GDM1 (cell line): ENCODE results near the gene EOLA2.
"Not testable (repeated sequence)": the region's sequence is repeated elsewhere in the genome, so short reads cannot be mapped to it uniquely, and the experiment has no call there.

Experiments
- DNase-seq: peaks from one replicate; lab custom pipeline; 2025; lab: John Stamatoyannopoulos, UW

EOLA2 gene

DNA sequence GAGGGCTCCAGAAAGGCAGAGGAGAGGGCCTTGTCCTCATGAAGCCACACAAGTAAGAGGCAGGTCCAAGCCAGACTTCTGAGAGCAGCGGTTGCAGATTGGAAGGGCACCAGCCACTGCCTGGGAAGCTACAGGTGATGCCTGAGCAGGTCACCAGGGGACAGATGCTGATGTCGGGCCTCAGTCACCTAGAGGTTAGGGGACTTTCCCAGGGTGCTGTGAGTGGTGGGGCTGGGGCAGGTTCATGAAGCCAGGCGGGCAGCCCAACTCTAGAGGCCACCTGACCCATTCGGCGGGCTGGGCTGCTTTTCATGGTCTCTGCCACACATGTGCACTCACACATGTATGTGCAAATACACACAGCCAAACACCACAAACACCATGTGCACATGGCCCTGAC lies 5.3 kb downstream of the EOLA2 start:
- not testable (repeated sequence) for DNase-seq

DNA sequence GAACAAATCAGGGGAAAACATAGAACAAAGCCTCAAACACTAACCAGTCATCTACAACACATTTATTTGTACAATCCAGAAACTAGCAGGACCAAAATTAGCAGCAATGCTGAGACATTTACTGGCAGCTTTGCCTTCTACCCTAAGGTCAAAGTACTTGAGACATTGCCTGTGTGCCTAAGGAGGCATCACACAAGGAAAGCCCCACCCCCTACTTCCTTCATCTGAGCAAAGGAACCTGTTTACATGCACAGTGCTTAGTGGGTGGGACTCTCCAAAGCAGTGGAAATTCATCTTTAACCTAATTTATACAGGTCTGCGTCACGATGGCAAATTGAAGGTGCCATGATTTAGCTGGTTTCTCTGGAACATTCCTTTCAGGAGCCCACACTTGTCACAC lies 6.1 kb downstream of the EOLA2 start:
- not testable (repeated sequence) for DNase-seq

DNA sequence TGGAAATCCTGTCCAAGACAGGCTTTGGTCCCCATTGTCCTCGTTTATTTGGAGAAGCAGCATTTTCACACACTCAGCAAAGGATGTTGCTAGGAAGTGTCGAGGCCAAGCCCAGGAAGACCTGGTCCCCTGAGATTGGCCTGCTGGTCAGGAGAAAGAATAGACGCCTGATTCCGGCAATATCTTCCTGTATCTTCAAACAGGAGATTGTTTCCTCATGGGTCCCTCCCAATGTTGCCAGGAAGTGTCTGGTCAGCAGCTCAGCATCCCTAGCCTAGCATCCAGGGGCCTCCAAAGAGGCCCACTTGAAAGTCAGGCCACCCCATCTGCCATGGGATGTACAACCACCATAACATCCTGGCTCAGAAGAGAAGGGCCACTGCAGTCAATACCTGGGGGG lies 6.9 kb downstream of the EOLA2 start:
- not testable (repeated sequence) for DNase-seq

DNA sequence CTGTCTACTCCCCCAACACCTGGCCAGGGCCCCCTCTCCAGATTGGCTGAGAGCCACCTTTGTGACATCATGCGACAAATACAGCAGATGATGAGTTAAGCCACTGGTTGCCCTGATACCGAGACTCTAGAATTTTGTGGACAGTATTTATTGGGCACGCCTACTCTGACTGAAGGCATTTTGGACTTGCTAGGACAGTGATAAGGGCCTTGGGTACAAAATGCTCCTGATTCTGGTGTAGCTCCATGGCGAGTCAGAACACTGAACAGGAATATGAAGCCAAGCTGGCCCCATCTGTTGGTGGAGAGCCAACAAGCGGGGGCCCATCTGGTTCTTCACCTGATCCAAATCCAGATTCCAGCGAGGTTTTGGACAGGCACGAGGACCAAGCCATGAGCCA lies 8.9 kb downstream of the EOLA2 start, which contains the start of gene HSFX4:
Gene HSFX4, plus strand, starts transcription at position 174 of the 400 bp plus-strand sequence. Its CDS starts 72 bp downstream, at position 246.
- DNase-seq, result not testable (repeated sequence)

DNA sequence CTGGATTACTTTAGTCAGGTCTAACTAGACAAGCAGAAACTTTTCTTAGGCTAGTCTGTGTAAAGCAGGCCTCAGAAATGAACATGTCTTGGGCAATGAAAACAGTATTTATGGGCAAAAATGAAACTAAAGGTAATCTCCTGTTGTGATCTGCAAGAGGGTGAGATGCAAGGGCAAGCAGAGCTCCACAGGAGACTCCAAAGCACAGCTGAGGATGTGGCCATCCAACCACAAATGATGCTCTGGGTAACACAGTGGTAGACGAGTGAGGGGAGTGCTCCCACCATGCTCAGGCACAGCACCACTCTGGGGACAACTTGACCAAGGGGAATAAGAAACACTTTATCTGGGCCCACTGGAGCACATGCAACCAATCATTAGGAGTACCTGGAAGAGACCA lies 9.7 kb downstream of the EOLA2 start:
- DNase-seq, result not testable (repeated sequence)

DNA sequence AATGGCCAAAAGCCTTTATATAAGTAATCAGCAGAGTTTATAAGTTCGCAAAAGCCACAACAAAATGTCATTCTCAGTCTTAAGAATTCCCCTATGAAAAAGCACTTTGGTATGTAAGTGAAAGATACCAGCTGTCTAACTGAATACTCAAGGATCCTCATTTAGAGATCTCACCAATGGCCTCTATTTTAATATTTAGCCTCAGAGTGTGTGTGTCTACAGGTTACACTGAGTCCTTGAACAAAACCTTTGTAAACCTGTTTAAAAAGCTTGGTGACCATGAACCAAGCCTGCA lies 10.4 kb downstream of the EOLA2 start:
- not testable (repeated sequence) for DNase-seq

DNA sequence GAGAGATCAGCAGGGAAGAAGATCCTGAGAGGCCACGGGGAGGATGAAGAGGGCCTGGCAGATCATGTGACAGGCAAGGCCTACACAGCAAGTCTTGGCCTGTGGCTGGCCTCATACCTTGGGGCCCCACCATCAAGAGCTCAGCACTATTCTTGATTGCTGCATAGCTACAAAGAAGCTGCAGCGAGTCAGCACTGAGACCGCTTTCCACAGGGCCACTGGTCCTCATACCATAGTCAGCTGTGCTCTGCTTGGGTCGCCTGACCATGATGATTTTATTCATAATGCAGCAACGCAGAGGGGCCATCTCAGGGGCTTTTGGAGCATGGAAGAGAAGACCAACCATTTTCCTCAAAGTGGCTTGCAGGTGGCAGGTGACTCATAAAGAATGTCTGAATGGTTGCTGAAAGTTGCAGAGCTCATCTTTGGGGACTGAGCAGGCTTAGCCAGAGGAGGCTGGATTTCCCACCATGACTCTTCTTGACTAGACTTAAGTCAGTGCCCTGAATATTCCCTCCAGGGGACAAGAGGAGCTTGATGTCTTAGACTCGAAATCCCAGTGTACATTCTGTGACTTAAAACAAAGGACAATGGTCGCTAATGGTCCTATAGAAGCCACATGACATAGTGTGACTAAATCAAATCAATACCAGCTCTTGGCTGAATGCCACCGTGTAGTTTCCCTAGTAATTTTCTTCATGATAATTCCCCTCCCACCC lies 10.9 kb downstream of the EOLA2 start:
- DNase-seq, result not testable (repeated sequence)

DNA sequence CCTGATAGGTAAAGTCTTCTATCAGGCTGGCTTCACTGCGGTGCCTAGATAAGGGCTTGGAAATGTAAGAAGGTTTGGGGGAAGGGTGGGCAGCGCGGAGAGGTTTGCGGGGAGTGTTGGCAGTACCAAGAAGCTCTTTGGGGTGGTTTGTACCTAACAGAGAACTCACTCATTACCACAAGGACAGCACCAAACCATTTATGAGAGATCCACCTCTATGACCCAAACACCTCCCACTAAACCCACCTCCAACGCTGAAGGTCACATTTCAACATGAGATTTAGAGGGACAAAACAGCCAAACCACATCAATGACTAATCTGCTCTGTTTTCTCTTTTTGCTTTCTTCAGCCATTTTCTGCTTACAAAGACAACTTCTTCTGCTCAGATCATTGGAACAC lies 13.9 kb downstream of the EOLA2 start:
- not testable (repeated sequence) for DNase-seq

DNA sequence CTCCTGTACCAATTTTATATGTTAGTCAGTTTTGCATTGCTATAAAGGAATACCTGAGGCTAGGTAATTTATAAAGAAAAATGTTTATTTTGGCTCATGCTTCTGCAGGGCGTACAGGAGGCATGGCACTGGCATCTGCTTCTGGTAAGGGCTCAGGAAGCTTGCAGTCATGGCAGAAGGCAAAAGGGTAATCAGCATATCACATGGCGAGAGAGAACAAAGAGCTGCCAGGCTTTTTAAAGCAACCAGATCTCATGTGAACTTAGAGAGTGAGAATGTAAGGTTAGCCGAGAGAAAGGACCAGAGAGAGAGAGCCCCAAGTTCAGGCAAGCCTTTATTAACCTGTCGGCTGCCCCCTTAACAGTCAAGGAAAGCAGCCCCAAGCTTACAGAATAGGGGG lies 14.5 kb downstream of the EOLA2 start:
- not testable (repeated sequence) for DNase-seq

DNA sequence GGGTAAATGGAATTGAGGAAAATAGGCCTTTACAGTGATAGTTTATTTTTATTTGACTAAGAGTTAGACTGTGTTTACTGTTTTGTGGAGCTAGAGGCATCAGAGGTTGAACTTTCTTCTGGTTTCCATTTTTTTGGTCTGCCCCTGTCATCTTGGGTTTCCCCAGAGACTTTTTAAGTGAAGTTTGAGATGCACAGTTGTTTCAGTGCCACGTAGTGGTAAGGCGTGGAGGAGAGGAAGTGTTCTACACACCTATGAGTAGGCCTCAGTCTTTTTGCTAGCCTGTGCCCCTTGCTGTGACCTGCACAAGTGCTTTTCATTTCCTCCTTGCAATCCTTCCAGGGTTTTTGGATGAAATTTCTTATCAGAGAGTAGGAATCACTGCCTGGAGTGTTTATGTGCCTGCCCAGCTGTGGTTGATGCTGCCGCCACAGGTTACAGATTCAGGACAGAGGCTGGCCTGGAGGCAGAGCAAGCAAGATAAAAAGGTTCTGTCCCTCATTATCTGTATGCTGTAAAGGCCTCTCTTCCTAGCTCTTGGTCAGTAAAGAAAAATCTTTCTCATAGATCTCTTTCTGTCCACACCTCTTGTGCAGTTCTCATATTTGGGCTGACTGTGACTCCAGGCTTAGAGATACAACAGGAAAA lies 21.4 kb downstream of the EOLA2 start:
- no peak for DNase-seq

DNA sequence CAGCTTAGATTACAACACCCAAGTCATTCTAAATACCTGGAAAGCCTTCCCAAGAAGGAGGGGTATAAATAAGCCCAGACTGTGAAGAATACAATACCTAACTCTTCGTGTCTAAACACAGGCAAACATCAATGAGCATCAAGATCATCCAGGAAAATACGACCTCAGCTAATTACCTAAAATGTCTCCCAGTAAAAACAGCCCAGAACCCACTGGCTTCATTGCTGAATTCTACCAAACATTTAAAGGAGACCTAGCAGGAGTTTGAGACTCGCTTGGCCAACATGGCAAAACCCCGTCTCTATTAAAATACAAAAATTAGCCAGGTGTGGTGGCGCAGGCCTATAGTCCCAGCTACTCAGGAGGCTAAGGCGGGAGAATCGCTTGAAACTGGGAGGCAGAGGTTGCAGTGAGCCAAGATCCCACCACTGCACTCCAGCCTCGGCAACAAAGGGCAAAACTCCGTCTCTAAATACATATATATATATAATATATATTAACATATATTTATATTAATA lies 28.1 kb downstream of the EOLA2 start:
- DNase-seq, result no peak

DNA sequence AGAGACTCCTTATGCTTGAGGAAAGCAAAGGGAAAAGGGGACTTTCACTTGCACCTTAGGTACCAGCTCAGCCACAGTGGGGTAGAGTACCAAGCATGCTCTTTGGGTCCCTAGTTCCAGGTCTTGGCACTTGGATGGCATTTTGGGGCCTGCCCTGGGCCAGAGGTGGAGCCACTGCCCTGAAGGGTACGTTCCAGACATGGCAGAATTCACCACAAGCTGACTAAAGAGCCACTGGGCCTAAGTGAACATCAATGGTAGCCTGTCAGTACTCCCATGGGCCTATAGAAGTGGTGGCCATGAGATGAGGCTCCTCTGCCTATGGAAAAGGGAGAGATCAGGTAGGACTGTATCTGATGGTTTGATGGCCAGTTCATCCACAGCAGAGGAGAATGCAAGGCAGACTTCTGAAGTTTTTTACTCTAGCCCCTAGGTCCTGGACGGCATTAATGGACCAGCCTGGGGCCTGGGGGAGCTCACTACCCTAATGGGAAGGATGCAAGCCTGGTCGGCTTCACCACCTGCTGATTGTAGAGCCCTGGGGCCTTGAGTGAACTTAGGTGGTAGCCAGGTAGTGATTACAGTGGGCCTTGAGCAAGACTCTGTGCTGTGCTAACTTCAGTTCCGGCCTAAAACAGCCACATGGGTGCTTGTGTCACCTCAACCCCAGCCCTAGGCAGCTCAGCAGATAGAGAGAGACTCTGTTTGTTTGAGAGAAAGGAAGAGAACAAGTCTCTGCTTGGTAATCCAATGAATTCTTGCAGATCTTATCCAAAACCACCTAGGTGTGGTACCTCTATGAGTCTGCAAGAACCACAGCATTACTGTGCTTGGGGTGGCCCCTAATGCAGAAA lies 28.7 kb downstream of the EOLA2 start:
- DNase-seq, result no peak

DNA sequence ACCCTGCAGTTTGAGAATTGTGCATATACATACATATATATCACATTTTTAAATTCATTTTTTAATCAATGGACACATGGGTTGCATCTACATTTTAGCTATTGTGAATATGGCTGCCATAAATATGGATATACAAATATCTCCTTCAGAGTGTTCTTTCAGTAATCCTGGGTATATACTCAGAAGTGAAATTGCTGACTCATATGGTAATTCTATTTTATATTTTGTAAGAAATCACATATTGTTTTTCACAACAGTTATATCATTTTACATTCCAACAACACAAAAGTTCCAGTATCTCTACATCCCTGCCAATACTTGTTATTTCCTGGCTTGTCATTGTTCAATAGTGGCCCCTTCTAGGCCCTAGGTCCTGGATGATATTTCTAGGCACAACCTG lies 29.6 kb downstream of the EOLA2 start:
- no peak for DNase-seq

DNA sequence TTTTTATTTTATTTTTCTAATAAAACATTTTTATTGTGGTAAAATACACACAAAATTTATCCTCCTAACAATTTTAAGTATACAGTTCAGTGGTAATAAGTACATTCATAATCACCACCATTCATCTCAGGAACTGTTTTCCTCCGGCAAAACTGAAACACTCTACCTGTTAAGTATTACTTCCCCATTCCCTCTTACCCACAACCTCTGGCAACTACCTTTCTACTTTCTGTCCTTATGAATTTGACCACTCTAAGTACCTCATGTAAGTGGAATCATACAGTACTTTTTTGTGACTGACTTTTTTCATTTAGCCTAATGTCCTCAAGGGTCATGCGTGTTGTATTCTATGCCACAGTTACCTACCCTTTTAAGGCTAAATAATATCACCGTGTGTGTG lies 30.0 kb downstream of the EOLA2 start:
- DNase-seq, result no peak

DNA sequence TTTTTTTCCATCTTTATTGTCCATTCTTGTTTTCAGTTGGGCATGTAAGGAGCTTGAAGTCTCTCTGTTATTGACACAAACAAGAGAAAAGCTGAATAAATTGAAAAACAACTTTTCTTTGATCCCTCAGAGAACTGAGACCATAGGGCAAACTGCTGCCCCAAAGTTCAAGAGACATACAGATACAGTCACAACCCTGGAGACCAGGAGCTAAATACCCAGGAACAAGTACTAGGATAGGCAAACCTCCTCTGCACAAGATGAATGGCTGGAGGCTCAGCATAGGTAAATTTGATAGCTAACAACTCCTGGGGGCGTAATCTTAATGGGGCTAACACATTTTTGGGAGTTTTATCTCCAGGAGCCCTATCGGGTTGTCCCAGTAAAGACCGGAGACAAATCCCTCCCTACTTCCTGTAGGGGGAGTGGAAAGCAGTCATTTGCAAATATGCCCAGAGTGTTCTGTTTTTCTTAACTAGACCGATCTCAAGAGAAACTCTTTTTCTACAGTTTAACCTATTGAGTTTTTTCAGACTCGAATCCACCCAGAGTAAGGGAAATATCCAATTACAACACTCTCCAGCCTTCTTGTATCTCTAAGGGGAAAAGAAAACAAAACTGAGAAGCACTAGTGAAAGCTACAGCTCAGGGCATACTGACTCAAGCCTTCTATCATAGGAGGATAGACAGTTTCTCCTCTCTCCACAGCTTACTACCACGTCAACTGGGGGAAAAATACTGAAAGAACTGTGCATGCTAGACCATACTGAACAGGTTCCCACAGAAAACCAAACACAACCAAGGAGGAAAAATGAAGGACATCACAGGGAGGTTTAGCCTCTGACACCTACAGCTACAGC lies 34.2 kb downstream of the EOLA2 start:
- no peak for DNase-seq

DNA sequence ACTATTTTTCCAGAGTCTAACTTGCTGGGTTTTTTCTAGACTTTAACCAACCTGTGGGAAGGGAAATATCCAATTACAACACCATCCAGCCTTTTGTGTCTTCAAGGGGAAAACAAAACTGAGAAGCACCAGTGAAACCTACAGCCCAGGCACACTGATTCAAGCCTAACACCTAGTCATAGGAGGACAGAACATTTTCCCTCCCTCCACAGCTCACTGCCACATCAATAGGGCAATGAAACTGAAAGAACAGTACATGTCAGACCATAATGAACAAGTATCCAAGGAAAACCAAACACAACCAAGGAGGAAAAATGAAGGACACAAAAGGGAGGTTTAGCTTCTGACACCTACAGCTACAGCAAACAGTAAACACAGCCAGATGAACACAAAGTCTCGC lies 39.7 kb downstream of the EOLA2 start:
- DNase-seq, result no peak

DNA sequence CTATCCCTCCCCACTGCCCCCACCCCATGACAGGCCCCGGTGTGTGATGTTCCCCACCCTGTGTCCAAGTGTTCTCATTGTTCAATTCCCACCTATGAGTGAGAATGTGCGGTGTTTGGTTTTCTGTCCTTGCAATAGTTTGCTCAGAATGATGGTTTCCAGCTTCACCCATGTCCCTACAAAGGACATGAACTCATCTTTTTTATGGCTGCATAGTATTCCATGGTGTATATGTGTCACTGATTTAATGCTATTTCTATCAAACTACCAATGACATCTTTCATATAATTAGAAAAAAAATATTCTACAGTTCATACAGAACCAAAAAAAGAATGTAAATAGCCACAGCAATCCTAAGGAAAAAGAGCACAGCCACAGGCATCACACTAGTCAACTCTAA lies 47.5 kb downstream of the EOLA2 start:
- not testable (repeated sequence) for DNase-seq
